ENCODE measurements around the gene ADAR. TPM values are rescaled to one million over a fixed set of nuclear protein-coding genes. Genes with fewer than 3 reads are reported as not detected.
A peak's percentile ranks its signal among the peaks of the same experiment; 100 is the strongest.

ADAR gene
- total and polyA plus RNA-seq, 8 donors, result 136 to 197 (median 151) TPM

- peak; percentile 41 for ATAC-seq
- TF ChIP-seq, protein P1, sequence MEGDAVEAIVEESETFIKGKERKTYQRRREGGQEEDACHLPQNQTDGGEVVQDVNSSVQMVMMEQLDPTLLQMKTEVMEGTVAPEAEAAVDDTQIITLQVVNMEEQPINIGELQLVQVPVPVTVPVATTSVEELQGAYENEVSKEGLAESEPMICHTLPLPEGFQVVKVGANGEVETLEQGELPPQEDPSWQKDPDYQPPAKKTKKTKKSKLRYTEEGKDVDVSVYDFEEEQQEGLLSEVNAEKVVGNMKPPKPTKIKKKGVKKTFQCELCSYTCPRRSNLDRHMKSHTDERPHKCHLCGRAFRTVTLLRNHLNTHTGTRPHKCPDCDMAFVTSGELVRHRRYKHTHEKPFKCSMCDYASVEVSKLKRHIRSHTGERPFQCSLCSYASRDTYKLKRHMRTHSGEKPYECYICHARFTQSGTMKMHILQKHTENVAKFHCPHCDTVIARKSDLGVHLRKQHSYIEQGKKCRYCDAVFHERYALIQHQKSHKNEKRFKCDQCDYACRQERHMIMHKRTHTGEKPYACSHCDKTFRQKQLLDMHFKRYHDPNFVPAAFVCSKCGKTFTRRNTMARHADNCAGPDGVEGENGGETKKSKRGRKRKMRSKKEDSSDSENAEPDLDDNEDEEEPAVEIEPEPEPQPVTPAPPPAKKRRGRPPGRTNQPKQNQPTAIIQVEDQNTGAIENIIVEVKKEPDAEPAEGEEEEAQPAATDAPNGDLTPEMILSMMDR (IDR thresholded peaks at IDR 0.05), result no peak
- Histone ChIP-seq H3K27me3 (no peaks in the 10 kb centered on the region), H3K4me1 (peaks cover 5 to 46% of the 10 kb centered on the region in 2 donors), H3K9me3 (no peaks in the 10 kb centered on the region), H3K4me3 (no peak overlapping the region), H3K36me3 (peaks cover 0 to 3% of the 10 kb centered on the region in 2 donors), H3K27ac (peak overlapping the region in 1 of 2 donors; percentile 7)
- DNase-seq, result peak in 1 of 4 donors; percentile 50
- intact Hi-C loops (cut with DNase I), result no loop called here
Observed at GRCh38 chr1:154623358-154623757, 15.4 kb upstream of the ADAR start.

GRCh38 chr1:154622503-154623039 lies 14.6 kb upstream of the ADAR start:
- DNase-seq (no peak), ATAC-seq (no peak)
- TF ChIP-seq, protein P1 (IDR thresholded peaks at IDR 0.05), result no peak
- Histone ChIP-seq H3K27ac (peak overlapping the region in 1 of 2 donors; percentile 7), H3K27me3 (no peaks in the 10 kb centered on the region), H3K36me3 (peaks cover 0 to 3% of the 10 kb centered on the region in 2 donors), H3K9me3 (no peaks in the 10 kb centered on the region), H3K4me3 (no peak overlapping the region), H3K4me1 (peaks cover 5 to 41% of the 10 kb centered on the region in 2 donors)
- intact Hi-C loops (cut with DNase I), result no loop called here

- no peaks in the 10 kb centered on the region for H3K27me3 ChIP-seq
- H3K27ac ChIP-seq, result no peak overlapping the region
- no peak overlapping the region for H3K4me3 ChIP-seq
- H3K4me1 ChIP-seq, result peaks cover 5 to 36% of the 10 kb centered on the region in 2 donors
- intact Hi-C loops (cut with DNase I), result no loop called here
- no peak for ATAC-seq
- no peaks in the 10 kb centered on the region for H3K9me3 ChIP-seq
- TF ChIP-seq, protein P1 (IDR thresholded peaks at IDR 0.05), result no peak
- no peak for DNase-seq
- peaks cover 0 to 3% of the 10 kb centered on the region in 2 donors for H3K36me3 ChIP-seq
Observed at GRCh38 chr1:154621875-154622274, 13.9 kb upstream of the ADAR start.

DNA sequence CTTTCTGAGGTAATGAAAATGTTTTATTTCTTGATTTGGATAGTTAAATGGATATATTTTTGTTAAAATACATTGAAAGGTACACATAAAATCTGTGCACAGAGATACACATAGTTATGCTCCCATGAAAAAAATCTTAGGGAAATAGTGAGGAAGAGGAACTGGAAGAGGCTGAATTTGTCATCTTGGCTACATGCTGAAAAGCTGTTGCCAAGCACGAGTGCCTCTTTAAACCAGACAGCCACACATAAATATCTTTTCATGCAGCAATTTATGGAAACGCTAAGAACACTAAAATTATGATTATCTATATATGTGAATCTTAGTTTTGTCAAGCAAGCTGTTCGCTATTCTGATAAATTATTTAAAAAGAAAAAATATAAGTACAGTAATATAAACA lies 12.8 kb upstream of the ADAR start:
- DNase-seq (no peak), ATAC-seq (no peak)
- intact Hi-C loops (cut with DNase I), result no loop called here
- H3K9me3 ChIP-seq, result no peaks in the 10 kb centered on the region
- no peak overlapping the region for H3K4me3 ChIP-seq
- peaks cover 0 to 27% of the 10 kb centered on the region in 2 donors for H3K4me1 ChIP-seq
- peaks cover 0 to 3% of the 10 kb centered on the region in 2 donors for H3K36me3 ChIP-seq
- no peak overlapping the region for H3K27ac ChIP-seq
- TF ChIP-seq, protein P1 (IDR thresholded peaks at IDR 0.05), result no peak
- no peaks in the 10 kb centered on the region for H3K27me3 ChIP-seq

DNA sequence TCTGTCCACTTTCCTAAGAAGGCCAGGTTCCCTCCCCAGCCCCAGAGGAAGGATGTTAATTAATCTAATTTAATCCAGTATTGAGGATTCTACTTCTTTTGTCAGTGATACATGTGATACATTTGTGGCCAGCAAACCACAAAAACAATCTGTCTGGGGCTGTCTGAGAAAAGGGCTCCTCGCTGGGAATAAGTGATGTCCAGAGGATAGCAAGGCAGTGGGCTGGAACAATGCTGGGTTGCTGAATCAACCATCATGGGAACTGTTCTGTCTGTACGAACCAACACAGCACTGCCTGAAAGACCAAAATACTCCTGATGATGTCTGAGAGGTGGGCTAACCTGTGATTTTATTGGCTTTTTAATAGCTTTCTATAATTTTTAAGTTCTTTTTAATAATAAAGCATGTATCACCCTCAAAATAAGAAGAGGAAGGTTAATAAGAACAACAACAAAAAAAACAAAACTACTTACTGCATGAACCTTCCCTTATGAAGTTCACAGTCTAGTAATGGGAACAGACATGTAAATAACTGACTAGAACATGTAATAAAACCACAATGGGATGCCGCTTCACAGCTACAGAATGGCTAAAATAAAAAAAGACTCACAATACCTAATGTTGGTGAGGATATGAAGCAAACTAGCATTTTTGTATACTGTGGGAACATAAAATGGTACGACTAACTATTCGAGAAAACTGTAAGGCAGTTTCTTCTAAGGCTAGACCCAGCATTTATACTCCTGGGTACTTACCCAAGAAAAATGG lies 11.4 kb upstream of the ADAR start:
- ATAC-seq (no peak), DNase-seq (no peak)
- TF ChIP-seq, protein P1 (IDR thresholded peaks at IDR 0.05), result no peak
- intact Hi-C loops (cut with DNase I), result no loop called here
- H3K4me3 ChIP-seq, result no peak overlapping the region
- H3K27me3 ChIP-seq, result no peaks in the 10 kb centered on the region
- peaks cover 0 to 3% of the 10 kb centered on the region in 2 donors for H3K36me3 ChIP-seq
- no peak overlapping the region for H3K27ac ChIP-seq
- peaks cover 0 to 17% of the 10 kb centered on the region in 2 donors for H3K4me1 ChIP-seq
- no peaks in the 10 kb centered on the region for H3K9me3 ChIP-seq

Data from left lung (tissue), 10 donors.